Testis (tissue), 3 donors: ENCODE results near the gene MAP3K7CL. TPM values are rescaled to one million over a fixed set of nuclear protein-coding genes. Genes with fewer than 3 reads are reported as not detected.

Experiments
- DNase-seq: peaks from one replicate; pipeline ENCODE4 v3.0.0-alpha.2; 2019
- H3K27ac ChIP-seq, 2 donors: fragments of 200-600 bp; sonication (generic); one replicate each; pipeline ENCODE4 v1.5.1; 2019
- H3K27me3 ChIP-seq: fragments of 200-600 bp; sonication (generic); one replicate; pipeline ENCODE4 v1.5.1; 2019
- H3K36me3 ChIP-seq: fragments of 200-600 bp; sonication (generic); one replicate; pipeline ENCODE4 v1.5.1; 2017; ENCODE audit warnings: low read depth; ENCODE audit errors: missing control alignments
- H3K4me1 ChIP-seq: fragments of 200-600 bp; sonication (generic); one replicate; pipeline ENCODE4 v1.5.1; 2019
- H3K4me3 ChIP-seq, 2 donors: fragments of 200-600 bp; sonication (generic); one replicate each; pipeline ENCODE4 v1.5.1; 2017 to 2019
- H3K9me3 ChIP-seq: fragments of 200-600 bp; sonication (generic); one replicate; pipeline ENCODE4 v1.5.1; 2017
- CTCF ChIP-seq, 3 experiments: fragments of 450-650 bp in 2 of 3; fragments of 200-600 bp in 1 of 3; sonication (generic) in 1 of 3; IDR thresholded peaks; one replicate each; pipeline ENCODE4 v1.5.1; 2016 to 2019; ENCODE audit warnings: antibody characterized with exemption in 3 of 3, mild to moderate bottlenecking in 2 of 3, moderate library complexity in 1 of 3
- POLR2A ChIP-seq: fragments of 450-650 bp; IDR thresholded peaks from one replicate; pipeline ENCODE4 v1.6.1; 2017; ENCODE audit warnings: antibody characterized with exemption, mild to moderate bottlenecking, moderate library complexity
- WGBS, 2 donors: methylation state at CpG; one replicate each; pipeline ENCODE4 v1.1.5; 2018; 5-methylcytosine and 5-hydroxymethylcytosine counted together
- intact Hi-C: fragments of 100-400 bp; cut with DNase I; formaldehyde crosslinking; loops from one replicate; pipeline ENCODE4 v1.15.1; 2023; ENCODE audit warnings: low total_unique reads
- polyA plus RNA-seq: library from polyadenylated mRNA; stranded (reverse); fragments of 350-450 nt; fragmentation: Illumina TruSeq; extraction: RNeasy Lipid Tissue Mini Kit (QIAGEN cat#74804); gene quantifications from one replicate; pipeline ENCODE4 v1.2.3, GENCODE V29; 2014; ENCODE audit warnings: low read depth, low replicate concordance; ENCODE audit not compliant: insufficient read depth
- total RNA-seq, 2 donors: library from RNA; depleted of rRNA; stranded (reverse); fragments of >200 nt; gene quantifications; one replicate each; pipeline ENCODE4 v1.2.3, GENCODE V29; 2016

Gene MAP3K7CL
- total and polyA plus RNA-seq, 3 donors from 2014 or later, result 9.9 to 16.1 (median 15.3) TPM

GRCh38 chr21:29085106-29085752 is 45.2 kb upstream of the MAP3K7CL start:
- H3K27ac ChIP-seq, result no peak overlapping the region
- no peak overlapping the region for H3K4me3 ChIP-seq
- H3K4me1 ChIP-seq, result peaks cover 11% of the 10 kb centered on the region
- intact Hi-C loops, result no loop called here
- no peaks in the 10 kb centered on the region for H3K9me3 ChIP-seq
- DNase-seq, result no peak
- H3K27me3 ChIP-seq, result no peaks in the 10 kb centered on the region
- WGBS, 2 donors, result 84 to 85% methylated on average over 8 of the region's 8 CpGs
- H3K36me3 ChIP-seq, result no peaks in the 10 kb centered on the region
- no peak for TF ChIP-seq POLR2A
- TF ChIP-seq CTCF (IDR thresholded peaks at IDR 0.05), result no peak

GRCh38 chr21:29091033-29091432 is 39.4 kb upstream of the MAP3K7CL start:
- H3K4me1 ChIP-seq, result peaks cover 2% of the 10 kb centered on the region
- intact Hi-C loops, result loop anchor here (5.0 kb wide), 1 partner anchor 281 kb away; no protein-coding TSS in a partner anchor
- H3K4me3 ChIP-seq, result no peak overlapping the region
- H3K9me3 ChIP-seq, result no peaks in the 10 kb centered on the region
- H3K27me3 ChIP-seq, result no peaks in the 10 kb centered on the region
- DNase-seq, result no peak
- no peaks in the 10 kb centered on the region for H3K36me3 ChIP-seq
- TF ChIP-seq CTCF (IDR thresholded peaks at IDR 0.05) (no peak), POLR2A (no peak)
- 58 to 73% methylated on average over 1 of the region's 1 CpG for WGBS, 2 donors
- no peak overlapping the region for H3K27ac ChIP-seq

GRCh38 chr21:29092102-29092959 is 38.1 kb upstream of the MAP3K7CL start:
- H3K27ac ChIP-seq, result no peak overlapping the region
- DNase-seq, result no peak
- H3K9me3 ChIP-seq, result no peaks in the 10 kb centered on the region
- 60 to 61% methylated on average over 7 to 9 of the region's 9 CpGs for WGBS, 2 donors
- H3K36me3 ChIP-seq, result no peaks in the 10 kb centered on the region
- intact Hi-C loops, result loop anchor here (5.0 kb wide), 1 partner anchor 280 kb away; no protein-coding TSS in a partner anchor
- TF ChIP-seq POLR2A, result no peak
- no peak overlapping the region for H3K4me3 ChIP-seq
- H3K27me3 ChIP-seq, result no peaks in the 10 kb centered on the region
- H3K4me1 ChIP-seq, result peaks cover 2% of the 10 kb centered on the region

GRCh38 chr21:29096218-29097015 is 34.0 kb upstream of the MAP3K7CL start:
- H3K27me3 ChIP-seq, result no peaks in the 10 kb centered on the region
- no peak for TF ChIP-seq POLR2A
- no peaks in the 10 kb centered on the region for H3K36me3 ChIP-seq
- intact Hi-C loops, result no loop called here
- H3K27ac ChIP-seq, result no peak overlapping the region
- no peaks in the 10 kb centered on the region for H3K9me3 ChIP-seq
- H3K4me3 ChIP-seq, result no peak overlapping the region
- WGBS, 2 donors, result 89 to 93% methylated on average over 8 of the region's 8 CpGs
- H3K4me1 ChIP-seq, result no peaks in the 10 kb centered on the region
- no peak for DNase-seq

- no peak for TF ChIP-seq CTCF (IDR thresholded peaks at IDR 0.05)
- no peak for TF ChIP-seq POLR2A
- no peak for DNase-seq
- WGBS, 2 donors, result 83 to 89% methylated on average over 2 of the region's 2 CpGs
- H3K9me3 ChIP-seq, result no peaks in the 10 kb centered on the region
- no peak overlapping the region for H3K27ac ChIP-seq
- no peak overlapping the region for H3K4me3 ChIP-seq
- H3K36me3 ChIP-seq, result no peaks in the 10 kb centered on the region
- no peaks in the 10 kb centered on the region for H3K27me3 ChIP-seq
- intact Hi-C loops, result no loop called here
- no peaks in the 10 kb centered on the region for H3K4me1 ChIP-seq
Observed at GRCh38 chr21:29098156-29098555, 32.3 kb upstream of the MAP3K7CL start.
